MM.1S (cell line): Measurements from ENCODE around the gene ENOSF1.

ENCODE experiments used
- DNase-seq: peaks from one replicate; pipeline ENCODE4 v3.0.0-alpha.2; 2015
- H2AFZ ChIP-seq: fragments of 300-600 bp; sonication (generic); 2 replicates; pipeline ENCODE4 v1.6.0; 2016; ENCODE audit warnings: antibody characterized with exemption, low read length
- H3F3A ChIP-seq: fragments of 300-600 bp; sonication (generic); 2 replicates; pipeline ENCODE4 v1.6.1; 2016; ENCODE audit warnings: mild to moderate bottlenecking, antibody characterized with exemption, low read length, moderate library complexity, mixed read lengths; ENCODE audit not compliant: insufficient read depth
- H3K27ac ChIP-seq: fragments of 300-600 bp; sonication (generic); 2 replicates; pipeline ENCODE4 v1.5.1; 2016; ENCODE audit warnings: mild to moderate bottlenecking, low read length
- H3K27me3 ChIP-seq: fragments of 300-600 bp; sonication (generic); replicated peaks from 2 replicates; pipeline ENCODE4 v1.6.0; 2016; ENCODE audit warnings: low read length; ENCODE audit not compliant: insufficient read depth
- H3K36me3 ChIP-seq: fragments of 300-600 bp; sonication (generic); replicated peaks from 2 replicates; pipeline ENCODE4 v1.6.1; 2016; ENCODE audit warnings: mild to moderate bottlenecking, low read length, mixed read lengths; ENCODE audit not compliant: insufficient read depth
- H3K4me1 ChIP-seq: fragments of 300-600 bp; sonication (generic); 2 replicates; pipeline ENCODE4 v1.6.1; 2016; ENCODE audit warnings: low read length, mixed read lengths
- H3K4me2 ChIP-seq: fragments of 300-600 bp; sonication (generic); 2 replicates; pipeline ENCODE4 v1.6.0; 2016; ENCODE audit warnings: low read depth, low read length
- H3K4me3 ChIP-seq: fragments of 300-600 bp; sonication (generic); 2 replicates; pipeline ENCODE4 v1.5.1; 2016; ENCODE audit warnings: low read length, mixed read lengths
- H3K79me2 ChIP-seq: fragments of 300-600 bp; sonication (generic); 2 replicates; pipeline ENCODE4 v1.6.1; 2016; ENCODE audit warnings: mixed run types, low read length, mixed read lengths
- H3K9ac ChIP-seq: fragments of 300-600 bp; sonication (generic); 2 replicates; pipeline ENCODE4 v1.6.1; 2016; ENCODE audit warnings: low read length, mixed read lengths
- H3K9me2 ChIP-seq: fragments of 300-600 bp; sonication (generic); replicated peaks from 2 replicates; pipeline ENCODE4 v1.6.1; 2016; ENCODE audit warnings: mild to moderate bottlenecking, low read length, mixed read lengths; ENCODE audit not compliant: insufficient read depth
- H3K9me3 ChIP-seq: fragments of 300-600 bp; sonication (generic); replicated peaks from 2 replicates; pipeline ENCODE4 v1.6.1; 2016; ENCODE audit warnings: mild to moderate bottlenecking, low read length, mixed read lengths; ENCODE audit not compliant: insufficient read depth
- H4K20me1 ChIP-seq: fragments of 300-600 bp; sonication (generic); 2 replicates; pipeline ENCODE4 v1.6.1; 2016; ENCODE audit warnings: mild to moderate bottlenecking, low read length, moderate library complexity, mixed read lengths; ENCODE audit not compliant: insufficient read depth
- CTCF ChIP-seq: fragments of 300-600 bp; sonication (generic); IDR thresholded peaks from 2 replicates; pipeline ENCODE4 v1.5.1; 2016; ENCODE audit warnings: antibody characterized with exemption, low read length, mixed read lengths
- EZH2 ChIP-seq: fragments of 300-600 bp; sonication (generic); optimal IDR thresholded peaks from 2 replicates; pipeline ENCODE3; 2017; ENCODE audit warnings: low read depth, mild to moderate bottlenecking, antibody characterized with exemption, low read length, mixed read lengths
- EZH2phosphoT487 ChIP-seq: fragments of 300-600 bp; sonication (generic); IDR thresholded peaks from 2 replicates; pipeline ENCODE4 v1.6.1; 2018; ENCODE audit warnings: antibody characterized with exemption, low read length

Gene ENOSF1

GRCh38 chr18:679516-679915, 32.9 kb downstream of the ENOSF1 start:
- Histone ChIP-seq H3K4me1 (no peaks in the 10 kb centered on the region), H4K20me1 (no peaks in the 10 kb centered on the region), H3K9ac (no peak overlapping the region), H3K4me2 (no peak overlapping the region), H3K9me3 (no peaks in the 10 kb centered on the region), H3K36me3 (peaks cover 3% of the 10 kb centered on the region; the same call in 1 of the 2 replicates), H3K27me3 (no peaks in the 10 kb centered on the region), H2AFZ (no peak overlapping the region), H3K9me2 (no peaks in the 10 kb centered on the region), H3K79me2 (no peaks in the 10 kb centered on the region), H3K4me3 (no peak overlapping the region), H3F3A (peaks cover 16% of the 10 kb centered on the region), H3K27ac (no peak overlapping the region)
- DNase-seq: no peak
- TF ChIP-seq EZH2 (no peak), EZH2phosphoT487 (no peak), CTCF (no peak)

- Histone ChIP-seq H3K27me3 (no peaks in the 10 kb centered on the region), H3K36me3 (peaks cover 3% of the 10 kb centered on the region; the same call in 1 of the 2 replicates), H3K9me2 (no peaks in the 10 kb centered on the region), H3K4me3 (no peak overlapping the region), H3K4me2 (no peak overlapping the region), H3K79me2 (no peaks in the 10 kb centered on the region), H3K9me3 (no peaks in the 10 kb centered on the region), H3K4me1 (no peaks in the 10 kb centered on the region), H3K9ac (no peak overlapping the region), H3K27ac (no peak overlapping the region), H3F3A (peaks cover 18% of the 10 kb centered on the region), H4K20me1 (no peaks in the 10 kb centered on the region), H2AFZ (no peak overlapping the region)
- no peak for TF ChIP-seq EZH2phosphoT487
- TF ChIP-seq CTCF: no peak
- no peak for TF ChIP-seq EZH2
- DNase-seq: no peak
Observed at GRCh38 chr18:678482-679182, 33.8 kb downstream of the ENOSF1 start.

- no peak overlapping the region for H3K27ac ChIP-seq
- H3K4me3 ChIP-seq: no peak overlapping the region
- H3K4me2 ChIP-seq: no peak overlapping the region
- H3F3A ChIP-seq: peaks cover 18% of the 10 kb centered on the region
- TF ChIP-seq EZH2phosphoT487: no peak
- TF ChIP-seq EZH2: no peak
- no peak for TF ChIP-seq CTCF
- no peaks in the 10 kb centered on the region for H3K79me2 ChIP-seq
- no peaks in the 10 kb centered on the region for H3K4me1 ChIP-seq
- DNase-seq: no peak
- H3K9ac ChIP-seq: no peak overlapping the region
- no peaks in the 10 kb centered on the region for H3K9me2 ChIP-seq
- H3K36me3 ChIP-seq: peaks cover 3% of the 10 kb centered on the region; the same call in 1 of the 2 replicates
- H4K20me1 ChIP-seq: no peaks in the 10 kb centered on the region
- no peaks in the 10 kb centered on the region for H3K27me3 ChIP-seq
- no peak overlapping the region for H2AFZ ChIP-seq
- H3K9me3 ChIP-seq: no peaks in the 10 kb centered on the region
Observed at GRCh38 chr18:677951-678381, 34.5 kb downstream of the ENOSF1 start.
